ENCODE measurements around the gene SPAG16.
"Not testable (repeated sequence)": the region's sequence is repeated elsewhere in the genome, so short reads cannot be mapped to it uniquely, and the experiment has no call there.

SPAG16 gene

DNA sequence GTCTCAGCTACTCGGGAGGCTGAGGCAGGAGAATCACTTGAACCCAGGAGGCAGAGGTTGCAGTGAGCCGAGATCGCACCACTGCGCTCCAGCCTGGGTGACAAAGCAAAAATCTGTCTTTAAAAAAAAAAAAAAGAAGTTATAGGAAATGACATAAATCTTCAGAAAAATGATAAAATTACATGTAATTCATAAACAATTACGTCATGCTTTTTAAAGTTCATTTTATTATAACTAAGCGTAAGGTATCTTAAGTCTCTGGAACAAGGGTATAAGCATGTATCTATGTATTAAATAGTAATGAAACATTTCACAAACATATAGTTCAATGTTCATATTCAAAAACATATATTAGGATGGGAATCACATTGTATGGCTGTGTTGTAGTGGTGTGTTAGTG is 425.9 kb downstream of the SPAG16 start:
- no peaks in the 10 kb centered on the region for H3K4me1 ChIP-seq (ENCODE audit: control insufficient read depth, insufficient read depth, low read length)
- WGBS, 2 experiments = 86 to 96% methylated on average over 4 of the region's 6 CpGs
- no peak overlapping the region for H3K27ac ChIP-seq (ENCODE audit: insufficient read depth, low read depth, low read length, poor library complexity, severe bottlenecking)
- no peaks in the 10 kb centered on the region for H3K36me3 ChIP-seq (ENCODE audit: control insufficient read depth, insufficient read depth, low read length)
- no peak overlapping the region for H3K4me3 ChIP-seq (ENCODE audit: insufficient read depth, low read depth, low read length)
- H3K27me3 ChIP-seq (ENCODE audit: control insufficient read depth, insufficient read depth, low read length, poor library complexity, severe bottlenecking) = no peaks in the 10 kb centered on the region
- H3K9me3 ChIP-seq (ENCODE audit: control insufficient read depth, low read length) = no peaks in the 10 kb centered on the region

DNA sequence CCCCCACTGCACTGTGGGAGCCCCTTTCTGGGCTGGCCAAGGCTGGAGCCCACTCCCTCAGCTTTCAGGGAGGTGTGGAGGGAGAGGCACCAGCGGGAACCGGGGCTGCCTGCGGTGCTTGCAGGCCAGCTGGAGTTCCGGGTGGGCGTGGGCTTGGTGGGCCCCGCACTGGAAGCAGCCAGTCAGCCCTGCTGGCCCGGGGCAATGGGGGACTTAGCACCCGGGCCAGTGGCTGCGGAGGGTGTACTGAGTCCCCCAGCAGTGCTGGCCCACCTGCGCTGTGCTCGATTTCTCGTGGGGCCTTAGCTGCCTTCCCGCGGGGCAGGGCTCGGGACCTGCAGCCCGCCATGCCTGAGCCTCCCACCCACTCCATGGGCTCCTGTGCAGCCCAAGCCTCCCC is 434.1 kb downstream of the SPAG16 start:
- H3K27me3 ChIP-seq (ENCODE audit: control insufficient read depth, insufficient read depth, low read length, poor library complexity, severe bottlenecking); H3K4me3 ChIP-seq (ENCODE audit: insufficient read depth, low read depth, low read length); H3K9me3 ChIP-seq (ENCODE audit: control insufficient read depth, low read length); H3K4me1 ChIP-seq (ENCODE audit: control insufficient read depth, insufficient read depth, low read length); H3K27ac ChIP-seq (ENCODE audit: insufficient read depth, low read depth, low read length, poor library complexity, severe bottlenecking); H3K36me3 ChIP-seq (ENCODE audit: control insufficient read depth, insufficient read depth, low read length): not testable (repeated sequence)
- WGBS, 2 experiments = 96 to 97% methylated on average over 15 to 16 of the region's 16 CpGs

DNA sequence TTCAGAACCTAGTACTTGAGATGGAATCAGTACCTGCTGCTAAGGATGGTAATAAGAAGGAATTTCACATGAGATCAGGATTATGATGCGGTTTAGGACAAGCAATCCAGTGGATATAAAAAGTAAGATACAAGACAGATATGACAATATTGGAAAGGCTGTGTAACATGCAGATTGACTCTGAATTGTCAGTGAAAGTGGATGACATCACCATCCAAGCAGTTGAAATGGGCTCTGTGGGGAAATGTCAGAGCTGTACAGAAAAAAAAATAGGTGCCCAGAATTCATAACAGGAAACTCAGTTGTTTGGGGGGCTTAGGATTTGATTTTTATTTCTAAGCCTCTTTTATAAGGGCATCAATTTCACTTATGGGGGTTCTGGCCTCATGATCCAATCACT is 438.3 kb downstream of the SPAG16 start:
- Histone ChIP-seq H3K4me3 (ENCODE audit: insufficient read depth, low read depth, low read length) (no peak overlapping the region), H3K27ac (ENCODE audit: insufficient read depth, low read depth, low read length, poor library complexity, severe bottlenecking) (no peak overlapping the region), H3K27me3 (ENCODE audit: control insufficient read depth, insufficient read depth, low read length, poor library complexity, severe bottlenecking) (no peaks in the 10 kb centered on the region), H3K36me3 (ENCODE audit: control insufficient read depth, insufficient read depth, low read length) (no peaks in the 10 kb centered on the region), H3K4me1 (ENCODE audit: control insufficient read depth, insufficient read depth, low read length) (no peaks in the 10 kb centered on the region), H3K9me3 (ENCODE audit: control insufficient read depth, low read length) (no peaks in the 10 kb centered on the region)
- WGBS, 2 experiments = 94 to 98% methylated on average over 1 of the region's 1 CpG

DNA sequence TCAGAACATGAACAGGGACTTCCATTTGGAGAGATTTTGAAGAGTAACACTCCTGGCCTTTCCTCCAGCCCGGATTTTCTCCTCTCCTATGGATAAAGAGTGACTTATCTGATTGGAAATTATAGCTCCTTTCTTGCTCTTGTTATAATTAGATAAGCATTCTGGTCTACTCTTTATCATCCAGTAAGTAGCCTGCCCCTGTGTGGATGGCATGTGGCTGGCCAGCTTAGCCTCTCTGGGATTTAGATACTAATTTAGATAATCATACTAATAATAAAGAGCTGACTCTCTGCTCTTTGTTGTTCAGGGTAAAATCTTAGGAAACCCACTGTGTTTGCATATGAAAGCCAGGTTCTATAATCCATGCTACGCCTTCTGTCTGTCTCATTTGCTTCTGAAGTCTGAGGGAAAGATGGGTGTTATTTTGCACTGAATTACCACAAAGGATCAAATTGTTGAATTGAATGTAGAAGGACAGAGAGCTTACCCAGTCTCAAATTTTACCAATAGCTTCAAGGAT is 438.8 kb downstream of the SPAG16 start:
- no peak overlapping the region for H3K4me3 ChIP-seq (ENCODE audit: insufficient read depth, low read depth, low read length)
- no peak overlapping the region for H3K27ac ChIP-seq (ENCODE audit: insufficient read depth, low read depth, low read length, poor library complexity, severe bottlenecking)

DNA sequence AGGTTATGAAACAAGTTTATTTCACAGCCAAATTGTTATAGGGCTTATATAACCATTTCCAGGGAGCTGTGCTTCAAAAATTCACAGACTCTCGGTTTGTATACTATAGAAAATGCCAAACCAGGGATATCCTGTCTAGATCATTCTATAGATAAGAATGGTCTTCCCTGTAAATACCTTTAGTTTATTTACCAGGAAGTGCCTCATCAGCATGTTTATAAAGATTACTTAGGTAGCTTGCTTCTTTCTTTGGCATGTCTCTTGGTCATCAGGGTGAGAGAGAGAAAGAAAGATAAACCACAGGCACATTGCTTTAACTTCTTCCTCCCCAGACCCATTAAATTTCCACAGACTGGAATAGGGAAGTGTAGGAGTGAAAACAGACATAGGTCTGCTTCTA is 439.4 kb downstream of the SPAG16 start:
- Histone ChIP-seq H3K27ac (ENCODE audit: insufficient read depth, low read depth, low read length, poor library complexity, severe bottlenecking) (no peak overlapping the region), H3K27me3 (ENCODE audit: control insufficient read depth, insufficient read depth, low read length, poor library complexity, severe bottlenecking) (no peaks in the 10 kb centered on the region), H3K4me1 (ENCODE audit: control insufficient read depth, insufficient read depth, low read length) (no peaks in the 10 kb centered on the region), H3K36me3 (ENCODE audit: control insufficient read depth, insufficient read depth, low read length) (no peaks in the 10 kb centered on the region), H3K4me3 (ENCODE audit: insufficient read depth, low read depth, low read length) (no peak overlapping the region), H3K9me3 (ENCODE audit: control insufficient read depth, low read length) (no peaks in the 10 kb centered on the region)
- WGBS, 2 experiments = 82 to 100% methylated on average over 1 of the region's 1 CpG

More for the DNA sequence above, 438.8 kb downstream of the SPAG16 start:
- Histone ChIP-seq H3K36me3 (ENCODE audit: control insufficient read depth, insufficient read depth, low read length) (no peaks in the 10 kb centered on the region), H3K27me3 (ENCODE audit: control insufficient read depth, insufficient read depth, low read length, poor library complexity, severe bottlenecking) (no peaks in the 10 kb centered on the region), H3K4me1 (ENCODE audit: control insufficient read depth, insufficient read depth, low read length) (no peaks in the 10 kb centered on the region), H3K9me3 (ENCODE audit: control insufficient read depth, low read length) (no peaks in the 10 kb centered on the region)
- WGBS, 2 experiments = 72 to 96% methylated on average over 2 of the region's 2 CpGs

DNA sequence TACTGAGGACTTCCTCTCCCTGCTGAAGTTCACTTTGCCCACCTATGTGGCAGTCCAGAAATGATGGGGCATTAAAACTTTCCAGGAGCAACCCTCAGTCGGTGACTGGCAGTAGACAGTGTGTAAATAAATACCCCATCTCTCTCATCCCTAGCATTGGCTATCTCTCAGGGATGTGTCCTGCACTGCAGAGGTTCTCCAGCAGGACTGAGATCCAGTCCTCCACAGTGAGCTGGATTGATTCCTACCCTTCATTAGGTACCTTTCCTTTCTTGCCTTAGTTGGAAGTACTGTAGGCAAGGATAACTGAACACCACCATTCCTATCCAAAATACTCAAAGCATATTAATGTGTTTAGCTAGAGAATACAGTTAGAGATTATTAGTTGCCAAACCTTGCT is 441.8 kb downstream of the SPAG16 start:
- H3K27me3 ChIP-seq (ENCODE audit: control insufficient read depth, insufficient read depth, low read length, poor library complexity, severe bottlenecking) = no peaks in the 10 kb centered on the region
- H3K4me1 ChIP-seq (ENCODE audit: control insufficient read depth, insufficient read depth, low read length) = no peaks in the 10 kb centered on the region
- H3K4me3 ChIP-seq (ENCODE audit: insufficient read depth, low read depth, low read length) = no peak overlapping the region
- 97 to 100% methylated on average over 1 of the region's 1 CpG for WGBS, 2 experiments
- no peak overlapping the region for H3K27ac ChIP-seq (ENCODE audit: insufficient read depth, low read depth, low read length, poor library complexity, severe bottlenecking)
- no peaks in the 10 kb centered on the region for H3K9me3 ChIP-seq (ENCODE audit: control insufficient read depth, low read length)
- no peaks in the 10 kb centered on the region for H3K36me3 ChIP-seq (ENCODE audit: control insufficient read depth, insufficient read depth, low read length)

DNA sequence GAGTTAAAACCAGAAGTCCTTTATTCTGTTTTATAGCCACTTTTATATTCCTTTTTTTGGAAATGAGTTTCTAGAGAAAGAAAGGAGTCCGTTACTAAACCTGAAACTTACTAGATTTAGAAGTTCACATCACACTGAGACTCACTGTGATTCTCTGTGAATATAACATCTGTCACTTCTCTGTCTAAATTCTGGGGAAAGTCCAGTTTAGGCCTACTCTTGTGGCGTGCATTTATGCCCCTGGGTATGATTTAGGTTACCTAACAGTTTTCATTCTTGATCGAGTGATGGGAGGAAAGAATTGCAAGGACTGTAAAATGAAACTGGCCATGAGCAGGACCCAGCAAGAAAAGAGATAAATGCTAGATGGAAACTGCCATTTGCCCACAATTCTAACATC is 449.6 kb downstream of the SPAG16 start:
- WGBS, 2 experiments = 96 to 99% methylated on average over 2 of the region's 3 CpGs
- no peak overlapping the region for H3K4me3 ChIP-seq (ENCODE audit: insufficient read depth, low read depth, low read length)
- no peaks in the 10 kb centered on the region for H3K9me3 ChIP-seq (ENCODE audit: control insufficient read depth, low read length)
- H3K4me1 ChIP-seq (ENCODE audit: control insufficient read depth, insufficient read depth, low read length) = no peaks in the 10 kb centered on the region
- H3K27ac ChIP-seq (ENCODE audit: insufficient read depth, low read depth, low read length, poor library complexity, severe bottlenecking) = no peak overlapping the region
- no peaks in the 10 kb centered on the region for H3K36me3 ChIP-seq (ENCODE audit: control insufficient read depth, insufficient read depth, low read length)
- H3K27me3 ChIP-seq (ENCODE audit: control insufficient read depth, insufficient read depth, low read length, poor library complexity, severe bottlenecking) = no peaks in the 10 kb centered on the region

DNA sequence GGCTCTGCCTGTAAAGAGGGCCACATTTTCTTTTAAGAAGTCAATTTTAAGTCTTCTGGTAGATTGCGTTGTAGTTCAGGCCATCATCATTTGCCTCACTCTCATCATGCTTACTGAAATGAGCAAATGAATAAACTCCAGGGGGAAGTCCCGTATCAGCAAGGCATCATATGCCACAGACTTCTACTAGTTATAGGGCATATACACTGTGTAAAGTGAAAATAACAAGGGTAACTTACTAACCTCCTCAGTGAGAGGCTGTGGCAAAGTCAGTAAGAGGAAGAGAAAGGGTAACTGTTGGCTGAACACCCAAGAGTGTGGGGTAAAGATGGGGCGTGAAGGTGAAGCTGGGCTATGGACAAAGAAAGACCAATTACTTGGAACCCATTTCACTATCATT is 456.2 kb downstream of the SPAG16 start:
- no peak overlapping the region for H3K4me3 ChIP-seq (ENCODE audit: insufficient read depth, low read depth, low read length)
- WGBS, 2 experiments = 89 to 95% methylated on average over 3 of the region's 3 CpGs
- H3K27me3 ChIP-seq (ENCODE audit: control insufficient read depth, insufficient read depth, low read length, poor library complexity, severe bottlenecking) = no peaks in the 10 kb centered on the region
- H3K9me3 ChIP-seq (ENCODE audit: control insufficient read depth, low read length) = no peaks in the 10 kb centered on the region
- no peaks in the 10 kb centered on the region for H3K4me1 ChIP-seq (ENCODE audit: control insufficient read depth, insufficient read depth, low read length)
- no peaks in the 10 kb centered on the region for H3K36me3 ChIP-seq (ENCODE audit: control insufficient read depth, insufficient read depth, low read length)
- no peak overlapping the region for H3K27ac ChIP-seq (ENCODE audit: insufficient read depth, low read depth, low read length, poor library complexity, severe bottlenecking)

DNA sequence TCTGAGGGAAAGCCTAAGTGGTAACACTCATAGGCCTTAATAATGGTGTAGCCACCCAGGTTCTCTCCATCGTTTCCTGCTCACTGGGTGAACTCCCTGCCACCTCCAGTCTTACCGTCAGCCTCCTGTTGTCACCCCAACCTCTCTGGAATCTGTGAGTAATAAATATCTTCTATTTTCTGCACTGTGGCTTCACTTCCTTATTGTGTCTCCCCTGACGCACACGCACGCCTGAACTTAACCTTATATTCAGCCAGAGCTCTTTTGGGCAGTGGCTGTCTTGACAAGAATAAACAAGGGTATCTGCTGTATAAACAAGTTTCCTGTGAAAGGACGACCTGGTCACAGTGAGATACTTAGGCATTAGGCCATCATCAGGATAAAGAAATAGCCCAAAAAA is 467.2 kb downstream of the SPAG16 start:
- H3K27ac ChIP-seq (ENCODE audit: insufficient read depth, low read depth, low read length, poor library complexity, severe bottlenecking) = no peak overlapping the region

DNA sequence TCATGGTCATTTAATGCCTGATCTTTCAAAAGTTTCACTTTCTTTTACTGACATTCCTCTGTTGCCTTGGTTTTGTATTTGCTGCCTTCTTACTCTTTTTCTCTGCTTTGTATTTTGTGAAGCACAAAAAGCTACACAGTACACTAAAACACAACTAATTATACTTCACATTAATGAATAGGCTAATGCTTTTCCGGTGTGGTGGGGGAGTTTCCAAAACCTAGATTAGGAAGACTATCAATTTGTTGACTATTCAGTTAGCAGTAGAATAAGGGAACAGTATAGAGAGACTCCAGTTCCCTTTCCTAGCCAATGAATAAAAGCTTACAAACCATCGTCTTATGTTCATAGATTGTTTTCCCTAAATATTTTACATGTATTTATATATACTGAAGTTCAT is 468.3 kb downstream of the SPAG16 start:
- H3K4me3 ChIP-seq (ENCODE audit: insufficient read depth, low read depth, low read length) = no peak overlapping the region
- H3K27me3 ChIP-seq (ENCODE audit: control insufficient read depth, insufficient read depth, low read length, poor library complexity, severe bottlenecking) = no peaks in the 10 kb centered on the region
- no peaks in the 10 kb centered on the region for H3K4me1 ChIP-seq (ENCODE audit: control insufficient read depth, insufficient read depth, low read length)
- H3K36me3 ChIP-seq (ENCODE audit: control insufficient read depth, insufficient read depth, low read length) = no peaks in the 10 kb centered on the region
- H3K9me3 ChIP-seq (ENCODE audit: control insufficient read depth, low read length) = no peaks in the 10 kb centered on the region
- WGBS, 2 experiments = 67 to 100% methylated on average over 1 of the region's 2 CpGs
- no peak overlapping the region for H3K27ac ChIP-seq (ENCODE audit: insufficient read depth, low read depth, low read length, poor library complexity, severe bottlenecking)

More for the DNA sequence above, 467.2 kb downstream of the SPAG16 start:
- Histone ChIP-seq H3K36me3 (ENCODE audit: control insufficient read depth, insufficient read depth, low read length) (no peaks in the 10 kb centered on the region), H3K4me3 (ENCODE audit: insufficient read depth, low read depth, low read length) (no peak overlapping the region), H3K4me1 (ENCODE audit: control insufficient read depth, insufficient read depth, low read length) (no peaks in the 10 kb centered on the region), H3K27me3 (ENCODE audit: control insufficient read depth, insufficient read depth, low read length, poor library complexity, severe bottlenecking) (no peaks in the 10 kb centered on the region), H3K9me3 (ENCODE audit: control insufficient read depth, low read length) (no peaks in the 10 kb centered on the region)
- WGBS, 2 experiments = 93 to 95% methylated on average over 6 of the region's 6 CpGs

DNA sequence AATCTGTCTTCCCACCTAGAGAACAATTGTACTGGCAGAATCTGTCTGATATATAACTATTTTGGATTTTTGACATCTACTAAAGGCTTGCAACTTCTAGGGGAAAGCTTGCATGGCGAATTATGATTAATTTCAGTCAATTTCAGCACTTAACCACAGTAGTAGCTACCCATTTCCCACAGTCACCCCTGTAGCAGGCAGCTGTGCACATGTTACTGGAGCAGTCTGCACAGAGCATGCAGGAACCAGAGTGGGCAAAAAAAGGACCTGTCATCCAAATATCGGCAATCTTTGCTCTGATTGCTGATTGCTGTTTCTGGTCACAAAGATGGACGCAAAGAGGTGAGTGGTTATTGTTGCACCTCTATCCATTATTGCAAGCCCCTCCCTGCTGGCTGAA is 473.3 kb downstream of the SPAG16 start:
- 90 to 91% methylated on average over 3 of the region's 3 CpGs for WGBS, 2 experiments

More for the DNA sequence above, 473.3 kb downstream of the SPAG16 start:
- Histone ChIP-seq H3K4me1 (ENCODE audit: control insufficient read depth, insufficient read depth, low read length) (no peaks in the 10 kb centered on the region), H3K27ac (ENCODE audit: insufficient read depth, low read depth, low read length, poor library complexity, severe bottlenecking) (no peak overlapping the region), H3K27me3 (ENCODE audit: control insufficient read depth, insufficient read depth, low read length, poor library complexity, severe bottlenecking) (no peaks in the 10 kb centered on the region), H3K4me3 (ENCODE audit: insufficient read depth, low read depth, low read length) (no peak overlapping the region), H3K9me3 (ENCODE audit: control insufficient read depth, low read length) (no peaks in the 10 kb centered on the region), H3K36me3 (ENCODE audit: control insufficient read depth, insufficient read depth, low read length) (no peaks in the 10 kb centered on the region)
